ENCODE results near the gene MED12L.

- no peak for TF ChIP-seq ARNTL (CRISPR knock-in tag; IDR thresholded peaks at IDR 0.05; ENCODE audit: borderline replicate concordance, low read depth)
- no peak for TF ChIP-seq ZNF70 (CRISPR knock-in tag; IDR thresholded peaks at IDR 0.05)
- TF ChIP-seq PPARA (CRISPR knock-in tag; IDR thresholded peaks at IDR 0.05; ENCODE audit: borderline replicate concordance) = no peak
- TF ChIP-seq PATZ1 (CRISPR knock-in tag; IDR thresholded peaks at IDR 0.05; ENCODE audit: borderline replicate concordance) = no peak
- TF ChIP-seq ESRRG (CRISPR knock-in tag; IDR thresholded peaks at IDR 0.05) = no peak
- TF ChIP-seq RARB (CRISPR knock-in tag; IDR thresholded peaks at IDR 0.05) = no peak
Observed at GRCh38 chr3:151402349-151402748, 316.9 kb downstream of the MED12L start.
